ENCODE data around the gene LPGAT1.

DNA sequence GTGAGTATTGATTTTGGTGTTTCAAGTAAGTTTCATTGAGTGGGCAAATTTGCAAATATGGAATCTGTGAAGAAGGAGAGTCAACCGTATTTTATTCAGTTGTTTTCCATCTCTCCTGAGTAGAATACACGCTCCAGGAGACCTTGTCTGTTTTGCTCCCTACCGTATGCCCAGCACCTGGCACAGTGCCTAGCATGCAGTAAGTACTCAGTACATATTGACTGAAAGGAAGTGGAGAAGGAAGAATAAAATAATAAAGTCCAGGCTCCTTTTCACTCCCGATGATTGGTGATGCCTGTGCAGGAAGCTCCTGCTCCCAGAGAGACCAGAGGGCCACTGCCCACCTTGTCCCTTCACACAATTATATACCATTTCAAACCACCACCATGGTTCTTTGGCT is 95.8 kb downstream of the LPGAT1 start:
- TF ChIP-seq, protein P1, sequence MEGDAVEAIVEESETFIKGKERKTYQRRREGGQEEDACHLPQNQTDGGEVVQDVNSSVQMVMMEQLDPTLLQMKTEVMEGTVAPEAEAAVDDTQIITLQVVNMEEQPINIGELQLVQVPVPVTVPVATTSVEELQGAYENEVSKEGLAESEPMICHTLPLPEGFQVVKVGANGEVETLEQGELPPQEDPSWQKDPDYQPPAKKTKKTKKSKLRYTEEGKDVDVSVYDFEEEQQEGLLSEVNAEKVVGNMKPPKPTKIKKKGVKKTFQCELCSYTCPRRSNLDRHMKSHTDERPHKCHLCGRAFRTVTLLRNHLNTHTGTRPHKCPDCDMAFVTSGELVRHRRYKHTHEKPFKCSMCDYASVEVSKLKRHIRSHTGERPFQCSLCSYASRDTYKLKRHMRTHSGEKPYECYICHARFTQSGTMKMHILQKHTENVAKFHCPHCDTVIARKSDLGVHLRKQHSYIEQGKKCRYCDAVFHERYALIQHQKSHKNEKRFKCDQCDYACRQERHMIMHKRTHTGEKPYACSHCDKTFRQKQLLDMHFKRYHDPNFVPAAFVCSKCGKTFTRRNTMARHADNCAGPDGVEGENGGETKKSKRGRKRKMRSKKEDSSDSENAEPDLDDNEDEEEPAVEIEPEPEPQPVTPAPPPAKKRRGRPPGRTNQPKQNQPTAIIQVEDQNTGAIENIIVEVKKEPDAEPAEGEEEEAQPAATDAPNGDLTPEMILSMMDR (IDR thresholded peaks at IDR 0.05): no peak
- no peak for TF ChIP-seq POLR2A (IDR thresholded peaks at IDR 0.05)
- TF ChIP-seq EP300 (IDR thresholded peaks at IDR 0.05): no peak
